Gastrocnemius medialis (tissue), 4 donors: ENCODE measurements around the gene MYLK.

Source experiments
- CTCF ChIP-seq, 5 experiments: fragments of 450-650 bp in 3 of 5; fragments of 200-600 bp in 2 of 5; sonication (generic) in 2 of 5; IDR thresholded peaks in 4 of 5; conservative IDR thresholded peaks in 1 of 5; 1 replicate in 4 of 5; 2 replicates in 1 of 5; pipeline ENCODE4 v1.5.1; 2016 to 2019; ENCODE audit warnings: antibody characterized with exemption in 5 of 5, mild to moderate bottlenecking in 3 of 5, moderate library complexity in 3 of 5
- POLR2A ChIP-seq, 2 donors: fragments of 450-650 bp; IDR thresholded peaks; one replicate each; pipeline ENCODE4 v1.6.1; 2017; ENCODE audit warnings: antibody characterized with exemption in 2 of 2, mild to moderate bottlenecking in 2 of 2, moderate library complexity in 2 of 2

GRCh38 chr3:123656691-123657090 lies 227.4 kb downstream of the MYLK start:
- no peak for TF ChIP-seq CTCF (IDR thresholded peaks at IDR 0.05 in 4 of 5, conservative IDR thresholded peaks at IDR 0.05 in 1 of 5)
- TF ChIP-seq POLR2A (IDR thresholded peaks at IDR 0.05) = no peak
